SJSA1 (cell line): Measurements from ENCODE around the gene PDCD2L. TPM values are rescaled to one million over a fixed set of nuclear protein-coding genes. Genes with fewer than 3 reads are reported as not detected.
"Not testable (repeated sequence)": the region's sequence is repeated elsewhere in the genome, so short reads cannot be mapped to it uniquely, and the experiment has no call there.

Experiments
- DNase-seq, 2 experiments: peaks; one replicate each; pipeline ENCODE4 v3.0.0-alpha.2; 2015 to 2020; ENCODE audit warnings: low spot score in 2 of 2, low read depth in 1 of 2
- H3K27ac ChIP-seq: fragments of 250-450 bp; sonication (Bioruptor Pico); 2 replicates; pipeline ENCODE4 v1.5.1; 2020; ENCODE audit warnings: mild to moderate bottlenecking, moderate library complexity
- H3K27me3 ChIP-seq: fragments of 250-450 bp; sonication (Bioruptor Pico); replicated peaks from 2 replicates; pipeline ENCODE4 v1.5.1; 2020; ENCODE audit warnings: mild to moderate bottlenecking, moderate library complexity
- H3K36me3 ChIP-seq: fragments of 250-450 bp; sonication (Bioruptor Pico); 2 replicates; pipeline ENCODE4 v1.5.1; 2020; ENCODE audit warnings: mild to moderate bottlenecking
- H3K4me1 ChIP-seq: fragments of 250-450 bp; sonication (Bioruptor Pico); replicated peaks from 2 replicates; pipeline ENCODE4 v1.6.1; 2021; ENCODE audit warnings: mild to moderate bottlenecking
- H3K4me3 ChIP-seq: fragments of 250-450 bp; sonication (Bioruptor Pico); 2 replicates; pipeline ENCODE4 v1.5.1; 2020; ENCODE audit warnings: mild to moderate bottlenecking
- H3K9me3 ChIP-seq: fragments of 250-450 bp; sonication (Bioruptor Pico); replicated peaks from 2 replicates; pipeline ENCODE4 v1.5.1; 2020; ENCODE audit warnings: mild to moderate bottlenecking
- total RNA-seq: library from RNA; depleted of rRNA; stranded (reverse); fragments of >200 nt; shearing (Covaris generic); gene quantifications from 2 replicates; pipeline ENCODE4 v1.2.3, GENCODE V29; 2014

Gene PDCD2L
- total RNA-seq, 1 experiment from 2014 or later, result 19.9 TPM

DNA sequence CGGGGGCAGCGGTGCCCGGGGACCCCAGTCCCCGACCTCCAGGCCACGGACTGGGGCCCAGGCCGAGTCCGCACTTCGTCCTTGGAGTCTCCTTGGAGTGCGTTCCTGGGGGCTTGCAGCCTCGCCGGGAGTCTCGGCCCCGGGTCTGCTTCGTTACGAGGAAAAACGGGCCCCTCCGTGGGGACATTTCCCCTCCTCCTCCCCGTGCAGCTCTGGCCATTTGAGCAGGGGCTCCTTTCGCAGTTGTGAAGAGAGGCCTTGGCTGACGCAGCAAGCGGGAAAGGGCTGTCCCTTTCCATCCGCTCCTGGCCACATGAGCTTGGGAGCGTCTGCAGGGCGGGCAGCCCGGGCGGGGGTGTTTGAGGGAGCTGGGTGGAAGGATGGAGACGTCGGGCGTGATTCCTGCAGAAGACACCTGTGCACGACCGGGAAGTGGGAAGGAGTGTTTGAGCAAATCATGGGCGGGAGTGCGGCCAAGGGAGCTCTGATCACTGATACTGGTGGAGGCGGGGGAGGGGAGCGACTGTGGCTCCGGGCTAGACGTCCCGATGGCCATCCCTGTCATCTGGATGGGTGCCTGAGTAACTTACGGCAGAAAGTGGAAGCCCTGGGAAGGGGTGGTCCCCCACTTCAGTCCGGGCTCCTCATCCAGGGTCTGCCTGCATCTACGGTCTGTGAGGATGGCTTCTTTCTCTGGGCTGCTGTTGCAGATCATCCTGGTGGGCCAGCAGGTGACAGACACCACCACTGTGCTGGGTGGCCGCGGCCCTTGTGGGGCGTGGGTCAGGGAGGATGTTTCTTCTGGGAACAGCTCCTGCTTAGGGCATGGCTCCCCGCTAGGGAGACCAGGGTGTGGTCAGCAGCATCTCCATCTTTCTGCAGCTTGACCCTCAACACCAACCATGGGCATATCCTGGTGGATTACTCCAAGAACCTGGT lies 38.5 kb upstream of the PDCD2L start:
- DNase-seq, result peak in 1 of 2 experiments; percentile 33
- Histone ChIP-seq H3K27me3 (no peaks in the 10 kb centered on the region), H3K4me3 (peak overlapping the region; percentile 80), H3K4me1 (peaks cover 10% of the 10 kb centered on the region), H3K9me3 (0 out of 2 replicates have a peak, but pooled peaks cover 2% of the 10 kb centered on the region), H3K36me3 (peaks cover 43% of the 10 kb centered on the region), H3K27ac (0 out of 2 replicates have a peak overlapping the region, but pooled peaks have one; percentile 12)

DNA sequence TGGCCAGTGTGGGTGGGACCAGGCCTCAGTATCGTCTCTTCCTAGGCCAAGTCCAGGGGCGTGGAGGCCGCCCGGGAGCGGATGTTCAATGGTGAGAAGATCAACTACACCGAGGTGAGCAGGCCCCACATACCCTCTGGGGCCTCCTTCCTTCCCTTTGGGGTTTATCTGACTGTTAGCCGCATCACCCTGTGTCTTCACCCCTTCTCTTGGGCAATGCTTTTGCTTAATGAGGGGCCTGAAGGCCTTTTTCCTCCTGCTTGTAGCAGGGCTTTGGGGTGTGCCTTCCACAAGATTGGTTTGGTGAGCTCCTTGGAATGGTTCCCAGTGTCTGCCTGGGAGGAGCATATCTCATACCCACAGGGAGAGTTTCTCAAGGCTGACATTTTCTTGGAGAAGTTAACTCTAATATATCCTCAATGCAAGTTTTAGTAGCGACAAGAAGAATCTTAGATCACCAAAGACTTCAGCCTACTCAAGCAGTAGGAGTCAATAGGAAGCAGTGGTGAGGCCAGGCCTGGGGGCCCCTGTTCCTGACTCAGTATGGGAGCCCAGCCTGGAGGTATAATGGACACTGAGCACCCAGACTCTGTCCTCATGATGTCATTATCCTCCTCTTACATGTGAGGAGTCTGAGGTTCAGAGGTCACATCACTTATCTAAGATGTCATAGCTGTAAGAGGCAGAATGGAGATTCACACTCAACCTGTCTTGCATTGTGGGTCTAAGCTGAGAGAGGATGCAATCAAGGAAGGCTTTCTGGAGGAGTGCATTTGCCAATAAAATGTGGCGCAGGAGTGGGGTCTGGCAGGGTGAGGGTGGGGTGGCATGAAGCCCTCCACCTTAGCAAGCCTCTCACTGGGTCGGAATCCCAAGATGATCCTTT lies 37.2 kb upstream of the PDCD2L start:
- Histone ChIP-seq H3K4me1 (peaks cover 10% of the 10 kb centered on the region), H3K27me3 (no peaks in the 10 kb centered on the region), H3K36me3 (peaks cover 50% of the 10 kb centered on the region), H3K9me3 (0 out of 2 replicates have a peak, but pooled peaks cover 2% of the 10 kb centered on the region), H3K4me3 (no peak overlapping the region), H3K27ac (no peak overlapping the region)
- DNase-seq, result no peak

DNA sequence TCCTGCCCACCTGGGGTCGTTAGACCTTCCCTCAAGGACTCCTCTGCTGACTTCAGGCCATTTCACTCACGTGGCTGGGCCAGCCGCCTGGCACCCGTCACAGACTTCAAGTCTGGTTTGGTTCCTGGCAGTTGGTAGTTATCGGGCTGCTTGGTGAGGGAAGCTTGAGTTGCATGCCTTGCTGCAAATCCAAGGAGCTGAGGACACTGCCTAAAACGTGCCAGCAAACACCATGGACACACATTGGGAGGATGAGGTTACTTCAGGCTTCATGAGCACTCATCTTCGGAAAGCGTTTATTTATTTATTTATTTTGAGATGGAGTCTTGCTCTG lies 36.6 kb upstream of the PDCD2L start:
- Histone ChIP-seq H3K27ac (no peak overlapping the region), H3K9me3 (0 out of 2 replicates have a peak, but pooled peaks cover 2% of the 10 kb centered on the region), H3K27me3 (no peaks in the 10 kb centered on the region), H3K4me3 (no peak overlapping the region), H3K4me1 (peaks cover 10% of the 10 kb centered on the region), H3K36me3 (peaks cover 50% of the 10 kb centered on the region)
- DNase-seq, result no peak

DNA sequence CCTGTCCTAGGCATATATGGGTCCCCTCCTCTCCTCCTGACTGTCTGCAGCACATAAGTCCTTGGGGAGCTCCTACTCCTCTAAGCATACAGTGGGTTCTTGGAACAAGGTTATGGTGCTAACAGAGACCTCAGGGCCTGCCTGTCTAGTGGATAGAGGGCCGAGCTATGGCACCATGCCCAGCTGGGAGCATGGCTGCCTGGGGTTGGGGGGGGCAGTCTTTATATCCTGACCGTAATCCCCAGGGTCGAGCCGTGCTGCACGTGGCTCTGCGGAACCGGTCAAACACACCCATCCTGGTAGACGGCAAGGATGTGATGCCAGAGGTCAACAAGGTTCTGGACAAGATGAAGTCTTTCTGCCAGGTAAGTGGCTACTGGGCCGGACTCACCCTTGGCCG lies 35.9 kb upstream of the PDCD2L start:
- Histone ChIP-seq H3K4me3 (no peak overlapping the region), H3K9me3 (0 out of 2 replicates have a peak, but pooled peaks cover 2% of the 10 kb centered on the region), H3K27ac (no peak overlapping the region), H3K27me3 (no peaks in the 10 kb centered on the region), H3K4me1 (peaks cover 10% of the 10 kb centered on the region), H3K36me3 (peaks cover 50% of the 10 kb centered on the region)
- DNase-seq, result no peak

DNA sequence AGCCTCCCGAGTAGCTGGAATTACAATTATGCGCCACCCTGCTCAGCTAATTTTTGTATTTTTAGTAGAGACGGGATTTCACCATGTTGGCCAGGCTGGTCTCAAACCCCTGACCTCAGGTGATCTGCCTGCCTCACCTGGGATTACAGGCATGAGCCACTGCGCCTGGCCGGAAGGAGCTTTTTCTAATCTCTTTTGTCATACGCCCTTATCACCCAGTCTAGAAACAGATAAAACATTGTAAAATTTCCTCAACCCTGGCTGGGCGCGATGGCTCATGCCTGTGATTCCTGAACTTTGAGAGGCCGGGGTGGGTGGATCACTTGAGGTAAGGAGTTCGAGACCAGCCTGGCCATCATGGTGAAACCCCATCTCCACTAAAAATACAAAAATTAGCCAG lies 35.0 kb upstream of the PDCD2L start:
- DNase-seq, H3K27ac ChIP-seq, H3K27me3 ChIP-seq, H3K4me3 ChIP-seq, H3K9me3 ChIP-seq, H3K4me1 ChIP-seq: not testable (repeated sequence)
- peaks cover 54% of the 10 kb centered on the region for H3K36me3 ChIP-seq

DNA sequence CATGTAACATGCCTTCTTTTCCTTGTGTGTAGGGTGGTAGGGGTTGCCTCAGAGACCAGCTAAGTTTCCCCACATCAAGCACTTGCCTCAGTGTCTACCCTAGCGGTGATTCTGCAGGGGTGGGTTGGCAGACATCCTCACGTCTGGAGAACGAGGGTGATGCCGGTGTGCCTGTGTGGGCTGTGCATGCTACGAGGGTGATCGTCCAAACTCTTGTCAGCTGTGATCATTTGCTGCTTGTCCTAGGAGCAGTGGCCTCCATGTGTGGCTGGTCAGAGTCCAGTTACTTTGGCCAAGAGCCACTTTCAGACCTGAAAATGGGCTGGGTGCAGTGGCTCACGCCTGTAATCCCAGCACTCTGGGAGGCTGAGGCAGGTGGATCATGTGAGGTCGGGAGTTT lies 34.1 kb upstream of the PDCD2L start:
- H3K4me3 ChIP-seq, result no peak overlapping the region
- no peak for DNase-seq
- H3K27ac ChIP-seq, result no peak overlapping the region
- no peaks in the 10 kb centered on the region for H3K27me3 ChIP-seq
- H3K4me1 ChIP-seq, result peaks cover 7% of the 10 kb centered on the region
- peaks cover 57% of the 10 kb centered on the region for H3K36me3 ChIP-seq
- H3K9me3 ChIP-seq, result 0 out of 2 replicates have a peak, but pooled peaks cover 2% of the 10 kb centered on the region

DNA sequence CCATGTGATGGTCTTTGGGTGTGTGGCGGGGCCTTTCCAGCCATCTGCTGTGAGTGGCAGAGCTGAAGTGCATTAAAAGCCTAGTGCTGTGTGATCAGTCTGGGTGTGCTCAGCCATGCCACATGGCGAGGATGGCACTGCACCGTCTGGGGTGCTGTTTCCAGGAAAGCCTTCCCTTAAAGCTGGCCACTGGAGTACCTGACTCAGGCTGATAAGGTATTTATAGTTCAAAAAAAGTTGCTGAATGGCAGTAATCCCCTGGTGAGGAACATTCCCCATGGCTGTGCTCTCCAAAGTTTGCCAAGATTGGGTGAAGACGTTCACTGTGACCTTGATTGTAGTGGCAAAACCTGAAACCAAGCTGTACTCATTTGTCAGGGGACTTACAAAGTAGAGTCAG lies 33.2 kb upstream of the PDCD2L start:
- Histone ChIP-seq H3K9me3 (no peaks in the 10 kb centered on the region), H3K4me1 (peaks cover 3% of the 10 kb centered on the region), H3K27ac (no peak overlapping the region), H3K36me3 (peaks cover 62% of the 10 kb centered on the region), H3K4me3 (no peak overlapping the region), H3K27me3 (no peaks in the 10 kb centered on the region)
- DNase-seq, result no peak

DNA sequence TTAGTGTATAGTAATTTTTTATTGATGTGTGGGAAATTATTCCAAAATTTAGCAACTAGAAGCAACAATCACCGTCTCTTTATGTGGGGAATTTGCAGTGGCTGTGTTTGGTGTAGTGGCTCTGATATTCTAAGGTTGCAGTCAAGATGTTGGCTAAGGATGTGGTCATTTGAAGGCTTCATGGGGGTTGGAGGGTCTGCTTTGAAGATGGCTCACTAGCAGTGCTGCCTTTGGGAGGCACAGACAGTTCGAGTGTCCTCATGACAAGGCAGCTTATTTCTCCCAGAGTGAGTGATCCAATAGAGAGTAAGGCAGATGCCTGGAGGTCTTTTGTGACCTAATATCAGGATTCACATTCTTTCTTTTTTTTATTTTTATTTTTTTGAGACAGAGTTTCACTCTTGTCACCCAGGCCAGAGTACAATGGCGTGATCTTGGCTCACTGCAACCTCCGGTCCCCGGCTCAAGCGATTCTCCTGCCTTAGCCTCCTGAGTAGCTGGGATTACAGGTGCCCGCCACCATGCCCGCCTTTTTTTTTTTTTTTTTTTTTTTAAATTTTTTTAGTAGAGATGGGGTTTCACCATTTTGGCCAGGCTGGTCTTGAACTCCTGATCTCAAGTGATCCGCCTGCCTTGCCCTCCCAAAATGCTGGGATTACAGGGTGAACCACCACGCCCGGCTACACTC lies 30.5 kb upstream of the PDCD2L start:
- Histone ChIP-seq H3K27me3 (no peaks in the 10 kb centered on the region), H3K36me3 (peaks cover 53% of the 10 kb centered on the region), H3K4me1 (no peaks in the 10 kb centered on the region), H3K27ac (no peak overlapping the region), H3K9me3 (no peaks in the 10 kb centered on the region), H3K4me3 (no peak overlapping the region)
- no peak for DNase-seq

DNA sequence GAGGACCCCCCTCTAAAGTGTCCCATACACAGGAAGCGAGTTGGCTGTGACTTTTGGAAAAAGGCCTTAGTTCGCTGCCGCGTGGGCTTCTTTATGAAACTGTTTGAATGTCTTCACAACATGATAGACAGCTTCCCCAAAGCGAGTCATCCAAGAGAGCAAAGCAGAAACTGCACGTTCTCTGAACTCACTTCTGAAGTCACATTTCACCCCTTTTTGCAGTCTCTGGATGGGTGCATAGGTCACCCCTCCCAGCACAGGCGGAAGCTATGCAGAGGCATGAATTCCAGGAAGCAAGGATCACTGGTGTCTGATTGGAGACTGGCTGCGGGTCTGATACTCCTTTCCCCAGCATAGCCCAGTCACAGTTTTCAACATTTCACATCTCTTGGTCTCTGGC lies 28.6 kb upstream of the PDCD2L start:
- no peaks in the 10 kb centered on the region for H3K27me3 ChIP-seq
- no peak for DNase-seq
- no peaks in the 10 kb centered on the region for H3K9me3 ChIP-seq
- H3K36me3 ChIP-seq, result peaks cover 55% of the 10 kb centered on the region
- no peak overlapping the region for H3K27ac ChIP-seq
- no peaks in the 10 kb centered on the region for H3K4me1 ChIP-seq
- no peak overlapping the region for H3K4me3 ChIP-seq

DNA sequence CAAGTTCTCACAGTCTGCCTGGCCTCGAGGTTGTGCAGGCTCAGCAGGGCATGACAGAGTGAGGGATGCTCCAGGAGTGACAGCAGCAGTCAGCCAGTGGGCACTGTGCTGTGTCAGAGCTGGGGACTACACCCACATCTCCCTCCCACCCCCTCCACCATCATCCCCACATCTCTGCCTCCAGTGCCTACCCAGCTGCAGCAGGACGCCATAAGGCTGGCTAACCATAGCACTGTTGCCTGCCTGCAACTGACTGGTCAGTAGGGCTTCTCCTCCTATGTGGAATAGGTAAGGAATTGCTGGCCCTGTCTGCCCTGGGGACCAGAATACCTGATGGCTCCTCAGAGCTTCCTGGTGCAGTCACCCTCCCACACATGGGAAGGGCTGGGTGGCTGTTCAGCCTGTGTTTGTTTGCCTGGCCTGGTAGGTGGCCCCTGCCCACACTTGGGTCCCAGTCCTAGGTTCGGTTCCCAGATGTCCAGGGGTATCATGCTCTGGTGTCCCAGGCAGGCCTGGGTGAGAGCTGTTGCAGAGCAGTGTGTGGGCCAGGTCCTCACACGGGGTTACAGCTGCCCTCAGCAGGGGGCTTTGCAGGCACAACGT lies 23.5 kb upstream of the PDCD2L start:
- Histone ChIP-seq H3K9me3 (no peaks in the 10 kb centered on the region), H3K4me1 (no peaks in the 10 kb centered on the region), H3K4me3 (no peak overlapping the region), H3K36me3 (peaks cover 77% of the 10 kb centered on the region), H3K27ac (no peak overlapping the region), H3K27me3 (no peaks in the 10 kb centered on the region)
- no peak for DNase-seq

DNA sequence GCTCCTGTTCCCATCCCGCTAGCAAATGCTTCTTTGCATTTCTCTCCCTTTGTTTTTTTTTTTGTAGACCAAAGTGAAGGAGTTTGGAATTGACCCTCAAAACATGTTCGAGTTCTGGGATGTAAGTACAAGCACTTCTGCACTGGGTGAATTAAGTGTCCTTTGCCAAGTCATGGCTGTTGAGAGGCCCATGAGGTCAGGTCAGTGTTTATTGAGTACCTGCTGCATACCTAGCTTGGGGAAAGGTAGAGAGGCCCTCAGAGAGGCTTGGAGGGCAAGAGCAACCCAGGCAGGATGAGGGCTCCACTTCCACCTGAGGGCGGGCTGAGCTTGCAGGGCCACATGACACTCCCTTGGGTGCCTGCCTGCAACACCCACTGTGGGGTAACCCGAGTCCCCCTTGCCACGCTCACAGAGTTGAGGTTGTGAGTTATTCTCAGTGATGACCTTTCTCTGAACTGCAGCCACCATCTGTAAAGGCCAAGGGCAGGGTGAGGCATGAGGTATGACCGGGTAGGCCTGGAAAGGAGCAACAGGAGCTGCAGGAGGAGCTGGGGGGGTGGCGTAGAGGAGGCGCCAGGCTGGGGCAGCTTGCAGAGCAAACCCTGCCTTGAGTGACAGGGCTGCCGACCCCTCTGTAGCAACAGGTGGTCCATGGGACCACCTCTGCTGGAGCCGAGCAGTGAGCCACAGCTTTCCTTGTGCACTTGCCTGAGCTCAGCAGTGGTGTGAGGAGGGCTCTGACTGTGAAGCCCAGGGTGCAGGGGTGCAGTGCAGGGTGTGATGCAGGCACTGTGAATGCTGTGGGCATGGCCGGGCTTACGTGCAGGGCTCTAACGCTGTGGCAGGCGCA lies 22.6 kb upstream of the PDCD2L start:
- no peak overlapping the region for H3K27ac ChIP-seq
- peaks cover 77% of the 10 kb centered on the region for H3K36me3 ChIP-seq
- DNase-seq, result no peak

DNA sequence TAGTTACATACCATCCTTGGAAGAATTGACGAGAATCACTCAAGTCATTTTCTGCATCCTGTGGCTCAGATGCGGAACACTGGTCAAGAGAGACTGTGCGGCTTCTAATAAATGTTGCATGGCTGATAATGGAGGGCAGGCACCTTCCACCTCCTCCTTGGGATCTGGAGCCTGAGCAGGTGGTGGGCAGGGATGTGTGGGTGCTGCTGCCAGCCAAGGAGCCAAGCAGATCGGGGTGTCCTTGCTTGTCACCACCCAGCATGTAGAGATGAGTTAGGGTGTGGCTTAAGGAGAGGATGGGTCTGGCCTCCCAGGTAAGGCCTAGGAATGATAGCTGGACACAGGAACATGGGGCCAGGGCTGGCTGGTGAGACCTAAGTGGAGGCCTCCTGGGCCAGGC lies 21.7 kb upstream of the PDCD2L start:
- H3K27me3 ChIP-seq, result no peaks in the 10 kb centered on the region
- peaks cover 80% of the 10 kb centered on the region for H3K36me3 ChIP-seq
- no peaks in the 10 kb centered on the region for H3K9me3 ChIP-seq
- no peak overlapping the region for H3K27ac ChIP-seq
- H3K4me3 ChIP-seq, result no peak overlapping the region
- no peak for DNase-seq
- no peaks in the 10 kb centered on the region for H3K4me1 ChIP-seq

More for the DNA sequence above, 22.6 kb upstream of the PDCD2L start:
- Histone ChIP-seq H3K4me3 (no peak overlapping the region), H3K27me3 (no peaks in the 10 kb centered on the region), H3K9me3 (no peaks in the 10 kb centered on the region), H3K4me1 (no peaks in the 10 kb centered on the region)
